ENCODE measurements around the gene HSD17B3. TPM values are rescaled to one million over a fixed set of nuclear protein-coding genes. Genes with fewer than 3 reads are reported as not detected.
"Not testable (repeated sequence)": the region's sequence is repeated elsewhere in the genome, so short reads cannot be mapped to it uniquely, and the experiment has no call there.

HSD17B3 gene
- total and polyA plus RNA-seq, 7 donors = 0.16 to 1.1 (median 0.30) TPM; not detected in 3

DNA sequence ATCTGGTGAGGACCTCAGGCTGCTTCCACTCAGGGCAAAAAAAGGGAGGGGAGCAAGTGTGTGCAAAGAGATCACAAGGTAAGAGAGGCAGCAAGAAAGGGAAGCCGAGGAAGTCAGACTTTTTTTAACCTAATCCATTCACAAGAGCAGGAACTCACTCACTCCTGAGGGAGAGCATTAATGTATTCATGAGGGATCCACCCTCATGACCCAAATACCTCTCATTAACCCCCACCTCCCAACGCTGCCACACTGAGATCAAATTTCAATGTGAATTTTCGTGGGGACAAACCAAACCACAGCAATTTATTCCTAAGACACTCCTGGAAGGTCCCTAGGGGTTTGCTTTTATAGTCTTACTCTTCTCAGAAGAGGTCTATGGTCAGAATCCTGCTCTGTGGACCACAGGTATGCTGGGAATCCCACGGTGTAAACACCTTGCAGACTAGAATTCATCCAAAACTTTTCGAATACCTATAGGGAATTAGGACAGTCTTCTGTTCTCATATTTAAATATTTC lies 108.7 kb downstream of the HSD17B3 start:
- Histone ChIP-seq H3K27me3 (ENCODE audit: insufficient read depth in 3 of 3, low read length in 2 of 3) (peaks cover 0 to 7% (median 3%) of the 10 kb centered on the region in 3 donors), H3K9me3 (peaks cover 5% of the 10 kb centered on the region), H3K4me3 (no peak overlapping the region), H3K4me1 (no peaks in the 10 kb centered on the region), H3K36me3 (ENCODE audit: insufficient read depth in 1 of 2, low read depth in 1 of 2) (no peaks in the 10 kb centered on the region), H3K27ac (no peak overlapping the region)
- DNase-seq (no peak), ATAC-seq (no peak)
- TF ChIP-seq, protein P1, sequence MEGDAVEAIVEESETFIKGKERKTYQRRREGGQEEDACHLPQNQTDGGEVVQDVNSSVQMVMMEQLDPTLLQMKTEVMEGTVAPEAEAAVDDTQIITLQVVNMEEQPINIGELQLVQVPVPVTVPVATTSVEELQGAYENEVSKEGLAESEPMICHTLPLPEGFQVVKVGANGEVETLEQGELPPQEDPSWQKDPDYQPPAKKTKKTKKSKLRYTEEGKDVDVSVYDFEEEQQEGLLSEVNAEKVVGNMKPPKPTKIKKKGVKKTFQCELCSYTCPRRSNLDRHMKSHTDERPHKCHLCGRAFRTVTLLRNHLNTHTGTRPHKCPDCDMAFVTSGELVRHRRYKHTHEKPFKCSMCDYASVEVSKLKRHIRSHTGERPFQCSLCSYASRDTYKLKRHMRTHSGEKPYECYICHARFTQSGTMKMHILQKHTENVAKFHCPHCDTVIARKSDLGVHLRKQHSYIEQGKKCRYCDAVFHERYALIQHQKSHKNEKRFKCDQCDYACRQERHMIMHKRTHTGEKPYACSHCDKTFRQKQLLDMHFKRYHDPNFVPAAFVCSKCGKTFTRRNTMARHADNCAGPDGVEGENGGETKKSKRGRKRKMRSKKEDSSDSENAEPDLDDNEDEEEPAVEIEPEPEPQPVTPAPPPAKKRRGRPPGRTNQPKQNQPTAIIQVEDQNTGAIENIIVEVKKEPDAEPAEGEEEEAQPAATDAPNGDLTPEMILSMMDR (IDR thresholded peaks at IDR 0.05) = no peak
- 54 to 63% (median 54%) methylated on average over 5 of the region's 5 CpGs for WGBS, 3 donors
- intact Hi-C loops (cut with DNase I) = no loop called here

DNA sequence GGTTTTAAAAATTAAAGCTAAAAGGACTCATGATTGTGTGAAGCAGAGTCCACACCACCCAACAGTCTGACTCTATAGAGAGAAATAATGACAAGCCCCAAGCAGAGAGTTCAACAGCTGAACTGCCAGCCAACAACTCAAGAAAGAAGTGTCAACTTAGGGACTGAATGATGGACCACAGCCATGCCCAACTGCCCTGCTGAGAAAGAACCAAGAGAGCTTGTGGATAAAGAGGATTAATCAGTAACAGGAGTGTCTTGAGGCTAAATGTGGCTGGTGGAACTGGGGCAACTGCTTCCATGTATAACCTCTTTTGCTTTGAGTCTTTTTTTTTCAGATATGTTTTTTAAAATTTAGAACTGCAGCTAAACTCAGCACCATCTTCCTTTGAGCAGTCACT lies 109.3 kb downstream of the HSD17B3 start:
- intact Hi-C loops (cut with DNase I) = no loop called here
- H3K27me3 ChIP-seq (ENCODE audit: insufficient read depth in 3 of 3, low read length in 2 of 3) = peaks cover 0 to 7% (median 3%) of the 10 kb centered on the region in 3 donors
- TF ChIP-seq, protein P1 (IDR thresholded peaks at IDR 0.05) = no peak

DNA sequence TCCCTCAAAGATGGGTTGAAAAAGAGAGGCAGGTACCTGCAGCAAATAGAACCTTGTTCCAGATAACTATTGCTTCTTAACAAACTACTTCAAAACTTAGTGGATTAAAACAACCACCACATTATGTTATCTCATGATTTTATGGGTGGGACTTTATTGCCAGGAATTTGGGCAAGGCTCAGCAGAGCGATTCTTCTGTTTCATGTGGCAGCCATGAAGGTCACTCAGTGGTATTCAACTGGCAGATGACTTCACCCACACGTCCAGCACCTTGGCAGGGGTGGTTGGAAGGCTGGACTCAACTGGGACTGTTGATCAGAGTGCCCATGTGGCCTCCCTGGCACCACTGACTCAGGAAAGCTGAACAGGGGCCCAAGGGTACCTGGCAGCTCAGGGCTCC lies 112.0 kb downstream of the HSD17B3 start:
- Histone ChIP-seq H3K9me3 (peaks cover 5% of the 10 kb centered on the region), H3K4me3 (no peak overlapping the region), H3K27ac (no peak overlapping the region), H3K27me3 (ENCODE audit: insufficient read depth in 3 of 3, low read length in 2 of 3) (peaks cover 0 to 12% (median 3%) of the 10 kb centered on the region in 3 donors), H3K36me3 (ENCODE audit: insufficient read depth in 1 of 2, low read depth in 1 of 2) (no peaks in the 10 kb centered on the region), H3K4me1 (no peaks in the 10 kb centered on the region)
- ATAC-seq = no peak
- WGBS, 3 donors = 75 to 87% (median 84%) methylated on average over 2 of the region's 2 CpGs
- intact Hi-C loops (cut with DNase I) = no loop called here
- TF ChIP-seq, protein P1 (IDR thresholded peaks at IDR 0.05) = no peak
- DNase-seq = no peak

More for the DNA sequence above, 109.3 kb downstream of the HSD17B3 start:
- ATAC-seq = no peak
- Histone ChIP-seq H3K27ac (no peak overlapping the region), H3K4me1 (no peaks in the 10 kb centered on the region), H3K9me3 (peaks cover 5% of the 10 kb centered on the region), H3K4me3 (no peak overlapping the region), H3K36me3 (ENCODE audit: insufficient read depth in 1 of 2, low read depth in 1 of 2) (no peaks in the 10 kb centered on the region)
- DNase-seq = no peak

DNA sequence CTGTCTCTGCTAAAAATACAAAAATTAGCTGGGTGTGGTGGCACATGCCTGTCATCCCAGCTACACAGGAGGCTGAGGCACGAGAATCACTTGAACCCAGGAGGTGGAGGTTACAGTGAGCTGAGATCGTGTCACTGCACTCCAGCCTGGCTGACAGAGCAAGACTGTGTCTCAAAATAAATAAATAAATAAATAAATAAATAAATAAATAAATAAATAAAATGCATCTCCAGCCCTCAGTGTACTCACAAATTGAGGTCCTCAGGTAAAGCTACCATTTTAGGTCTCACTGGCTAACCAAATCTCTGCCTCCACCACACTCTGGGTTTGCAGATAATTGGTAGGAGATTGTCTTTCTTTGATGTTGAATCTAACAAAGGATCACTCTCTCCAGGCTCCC lies 112.4 kb downstream of the HSD17B3 start:
- peaks cover 0 to 13% (median 3%) of the 10 kb centered on the region in 3 donors for H3K27me3 ChIP-seq (ENCODE audit: insufficient read depth in 3 of 3, low read length in 2 of 3)
- ATAC-seq; H3K4me3 ChIP-seq; DNase-seq; H3K4me1 ChIP-seq; H3K9me3 ChIP-seq; H3K27ac ChIP-seq; intact Hi-C loops (cut with DNase I); H3K36me3 ChIP-seq (ENCODE audit: insufficient read depth in 1 of 2, low read depth in 1 of 2): not testable (repeated sequence)
- 93 to 100% (median 94%) methylated on average over 2 of the region's 2 CpGs for WGBS, 3 donors

DNA sequence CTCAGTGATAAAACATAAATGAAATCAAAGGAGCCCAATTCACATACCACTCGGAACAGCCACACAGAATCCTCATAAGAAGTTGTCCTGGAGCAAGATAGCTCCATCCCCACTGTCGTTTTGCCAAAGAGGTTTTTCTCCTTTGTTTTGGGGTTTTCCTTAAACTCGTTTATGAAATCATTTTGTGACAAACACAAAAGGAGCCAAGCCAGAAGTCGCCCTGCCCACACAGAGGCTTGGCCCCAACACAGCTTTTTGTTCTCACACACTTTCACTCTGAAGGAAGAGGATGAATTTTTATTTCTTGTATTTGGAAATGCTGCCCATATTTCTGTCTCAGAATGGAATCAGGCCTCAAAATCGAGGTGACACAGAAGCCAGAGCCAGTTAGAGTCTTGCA lies 113.4 kb downstream of the HSD17B3 start:
- Histone ChIP-seq H3K36me3 (ENCODE audit: insufficient read depth in 1 of 2, low read depth in 1 of 2) (no peaks in the 10 kb centered on the region), H3K27ac (no peak overlapping the region), H3K9me3 (peaks cover 5% of the 10 kb centered on the region), H3K4me1 (no peaks in the 10 kb centered on the region), H3K4me3 (no peak overlapping the region), H3K27me3 (ENCODE audit: insufficient read depth in 3 of 3, low read length in 2 of 3) (peaks cover 0 to 13% (median 3%) of the 10 kb centered on the region in 3 donors)
- TF ChIP-seq, protein P1 (IDR thresholded peaks at IDR 0.05) = no peak
- intact Hi-C loops (cut with DNase I) = no loop called here
- ATAC-seq (no peak), DNase-seq (no peak)
- WGBS, 3 donors = 32 to 48% (median 36%) methylated on average over 5 of the region's 5 CpGs
